GM10266 (cell line): ENCODE measurements around the gene AKNA.
"Not testable (repeated sequence)": the region's sequence is repeated elsewhere in the genome, so short reads cannot be mapped to it uniquely, and the experiment has no call there.

Experiments
- DNase-seq: peaks from one replicate; pipeline ENCODE4 v3.0.0; 2012; ENCODE audit errors: extremely low spot score
- TF ChIP-seq, protein P1 (sequence below): IDR thresholded peaks from 2 replicates; pipeline ENCODE4 v1.5.1; 2012; ENCODE audit warnings: mild to moderate bottlenecking, low read depth; ENCODE audit not compliant: control insufficient read depth, insufficient read depth; ENCODE audit errors: missing control alignments

Gene AKNA

DNA sequence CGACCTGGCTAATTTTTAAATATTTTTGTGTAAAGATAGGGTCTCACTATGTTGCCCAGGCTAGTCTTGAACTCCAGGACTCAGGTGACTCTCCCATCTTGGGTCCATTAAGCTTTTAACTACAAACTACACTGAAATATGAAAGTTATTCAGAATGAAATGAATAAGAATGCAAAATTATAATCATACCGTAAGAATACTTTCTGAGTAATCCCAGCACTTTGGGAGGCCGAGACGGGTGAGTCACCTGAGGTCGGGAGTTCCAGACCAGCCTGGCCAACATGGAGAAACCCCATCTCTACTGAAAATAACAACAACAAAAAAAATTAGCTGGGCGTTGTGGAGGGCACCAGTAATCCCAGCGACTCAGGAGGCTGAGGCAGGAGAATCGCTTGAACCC lies 66.0 kb downstream of the AKNA start:
- TF ChIP-seq, protein P1, sequence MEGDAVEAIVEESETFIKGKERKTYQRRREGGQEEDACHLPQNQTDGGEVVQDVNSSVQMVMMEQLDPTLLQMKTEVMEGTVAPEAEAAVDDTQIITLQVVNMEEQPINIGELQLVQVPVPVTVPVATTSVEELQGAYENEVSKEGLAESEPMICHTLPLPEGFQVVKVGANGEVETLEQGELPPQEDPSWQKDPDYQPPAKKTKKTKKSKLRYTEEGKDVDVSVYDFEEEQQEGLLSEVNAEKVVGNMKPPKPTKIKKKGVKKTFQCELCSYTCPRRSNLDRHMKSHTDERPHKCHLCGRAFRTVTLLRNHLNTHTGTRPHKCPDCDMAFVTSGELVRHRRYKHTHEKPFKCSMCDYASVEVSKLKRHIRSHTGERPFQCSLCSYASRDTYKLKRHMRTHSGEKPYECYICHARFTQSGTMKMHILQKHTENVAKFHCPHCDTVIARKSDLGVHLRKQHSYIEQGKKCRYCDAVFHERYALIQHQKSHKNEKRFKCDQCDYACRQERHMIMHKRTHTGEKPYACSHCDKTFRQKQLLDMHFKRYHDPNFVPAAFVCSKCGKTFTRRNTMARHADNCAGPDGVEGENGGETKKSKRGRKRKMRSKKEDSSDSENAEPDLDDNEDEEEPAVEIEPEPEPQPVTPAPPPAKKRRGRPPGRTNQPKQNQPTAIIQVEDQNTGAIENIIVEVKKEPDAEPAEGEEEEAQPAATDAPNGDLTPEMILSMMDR: no peak
- DNase-seq: no peak

DNA sequence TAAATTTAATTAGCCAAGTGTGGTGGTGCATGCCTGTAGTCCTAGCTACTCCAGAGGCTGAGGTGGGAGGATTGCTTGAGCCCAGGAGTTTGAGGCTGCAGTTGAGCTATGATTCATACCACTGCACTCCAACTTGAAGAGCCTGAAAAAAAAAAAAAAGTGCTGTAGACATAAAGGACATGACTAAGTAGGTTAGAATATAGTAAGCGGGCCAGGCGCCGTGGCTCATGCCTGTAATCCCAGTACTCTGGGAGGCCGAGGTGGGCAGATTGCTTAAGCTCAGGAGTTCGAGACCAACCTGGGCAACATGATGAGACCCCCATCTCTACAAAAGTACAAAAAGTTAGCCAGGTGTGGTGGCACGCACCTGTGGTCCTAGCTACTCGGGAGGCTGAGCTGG lies 67.1 kb downstream of the AKNA start:
- DNase-seq: not testable (repeated sequence)

DNA sequence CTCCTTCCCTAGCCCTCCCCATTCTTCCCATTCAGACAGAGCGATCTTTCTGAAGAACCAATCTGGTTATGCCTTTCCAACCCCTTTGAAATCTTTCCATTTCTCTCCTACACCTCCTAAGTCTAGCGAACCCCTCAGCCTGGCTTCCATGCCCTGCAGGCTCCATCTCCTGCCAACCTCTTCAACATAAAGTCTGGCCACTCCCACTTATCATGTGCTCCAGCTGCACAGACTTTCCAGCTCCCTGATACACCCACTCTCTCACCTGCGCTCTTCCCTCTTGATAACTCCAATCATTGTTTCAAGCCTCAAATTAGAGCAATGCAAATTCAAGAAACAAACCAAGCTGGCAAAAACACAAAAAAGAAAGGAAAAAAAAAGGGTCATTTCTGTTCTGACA lies 68.6 kb downstream of the AKNA start:
- no peak for DNase-seq
- TF ChIP-seq, protein P1: no peak

DNA sequence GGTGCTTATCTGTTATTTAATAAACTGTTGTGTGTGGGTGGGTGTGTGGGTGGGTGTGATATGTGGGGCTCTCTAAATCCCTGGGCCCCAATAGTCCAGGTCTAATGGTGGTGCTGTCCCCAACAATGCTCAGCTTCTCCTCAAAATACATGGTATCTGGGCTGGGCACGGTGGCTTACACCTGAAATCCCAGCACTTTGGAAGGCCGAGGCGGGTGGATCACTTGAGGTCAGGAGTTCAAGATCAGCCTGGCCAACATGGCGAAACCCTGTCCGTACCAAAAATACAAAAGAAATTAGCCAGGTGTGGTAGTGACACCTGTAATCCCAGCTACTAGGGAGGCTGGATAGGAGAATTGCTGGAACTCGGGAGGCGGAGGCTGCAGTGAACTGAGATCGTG lies 69.4 kb downstream of the AKNA start:
- TF ChIP-seq, protein P1: no peak
- DNase-seq: no peak

DNA sequence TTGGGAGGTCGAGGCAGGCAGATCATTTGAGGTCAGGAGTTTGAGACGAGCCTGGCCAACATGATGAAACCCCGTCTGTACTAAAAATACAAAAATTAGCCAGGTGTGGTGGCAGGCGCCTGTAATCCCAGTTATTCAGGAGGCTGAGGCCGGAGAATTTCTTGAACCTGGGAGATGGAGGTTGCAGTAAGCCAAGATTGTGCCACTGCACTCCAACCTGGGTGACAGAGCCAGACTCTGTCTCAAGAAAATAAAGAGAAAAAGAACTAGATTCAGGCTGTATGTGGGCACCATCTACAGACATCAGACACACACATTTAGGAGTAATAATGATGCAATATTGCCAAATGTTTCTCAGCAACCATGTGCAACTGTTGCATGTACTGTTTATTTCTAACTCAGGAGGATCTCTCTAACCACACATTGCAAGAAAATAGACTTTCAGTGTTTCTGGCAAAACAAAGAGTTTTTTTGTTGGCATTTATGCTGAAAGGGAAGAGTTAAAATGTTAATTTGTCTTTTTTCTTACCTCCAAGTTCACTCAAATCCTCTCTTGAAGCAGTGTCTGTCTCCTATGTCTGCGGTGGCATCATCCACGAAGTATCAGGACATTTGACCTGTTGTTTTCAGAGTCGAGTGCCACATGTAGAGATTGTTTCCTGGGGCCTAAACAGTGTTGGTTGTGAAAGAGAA lies 70.0 kb downstream of the AKNA start:
- TF ChIP-seq, protein P1: no peak
- DNase-seq: no peak

DNA sequence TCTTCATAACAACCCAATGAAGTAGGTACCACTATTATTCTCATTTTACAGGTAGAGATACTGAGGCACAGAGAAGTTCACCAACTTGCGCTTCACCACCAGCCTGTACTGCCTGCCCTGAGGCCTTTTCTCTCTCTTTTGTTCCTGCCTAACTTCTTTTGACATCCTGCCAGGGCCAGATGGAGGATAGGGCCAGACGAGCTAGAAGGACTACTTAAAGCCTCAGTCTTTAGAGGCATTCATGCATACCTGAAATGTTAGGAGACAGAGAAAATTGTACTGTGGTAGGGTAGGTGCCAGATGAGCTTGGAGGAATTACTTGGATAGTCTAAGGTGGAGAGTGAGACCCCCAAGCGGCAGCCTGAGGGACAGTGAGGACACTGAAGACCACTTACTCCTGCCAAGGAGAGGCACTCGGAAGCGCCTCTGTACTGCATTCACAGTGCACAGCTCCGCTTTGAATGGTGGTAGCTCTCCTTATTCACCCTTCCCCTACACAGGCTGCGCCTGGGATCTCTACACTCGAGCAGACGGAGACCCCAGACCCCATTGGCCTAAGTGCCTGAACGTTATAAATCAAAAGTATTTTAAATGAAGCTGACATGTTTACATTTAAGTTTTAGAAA lies 71.1 kb downstream of the AKNA start:
- DNase-seq: no peak

DNA sequence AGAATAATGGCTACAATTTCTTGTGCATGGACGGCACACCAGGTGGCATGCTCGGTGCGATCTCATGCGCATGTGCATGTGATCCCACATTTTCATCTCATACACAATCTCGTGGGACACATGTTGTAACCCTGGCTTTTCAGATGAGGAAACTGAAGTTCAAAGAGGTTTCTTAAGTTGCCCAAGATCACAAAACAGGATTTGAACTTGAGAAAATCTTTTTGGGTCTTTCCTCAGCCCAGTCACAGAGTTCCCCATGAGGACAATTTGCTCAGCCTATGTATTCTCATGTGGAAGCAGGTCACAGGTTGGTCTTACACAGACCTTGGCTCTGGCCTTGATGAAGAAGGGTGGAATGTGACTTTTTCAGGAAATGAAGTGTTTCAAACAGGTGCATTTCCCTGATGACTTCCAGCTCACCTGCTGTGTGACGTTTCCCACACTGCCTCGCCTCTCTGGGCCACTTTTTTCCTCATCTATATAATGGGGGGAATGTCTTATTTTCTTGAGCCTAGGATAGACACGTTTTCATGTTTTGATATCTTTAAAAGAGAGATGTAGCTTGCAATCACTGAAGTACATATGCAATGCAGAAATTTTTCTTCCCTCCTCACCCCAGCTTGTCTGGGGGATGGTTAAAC lies 71.9 kb downstream of the AKNA start:
- TF ChIP-seq, protein P1: no peak
- DNase-seq: no peak

More for the DNA sequence above, 71.1 kb downstream of the AKNA start:
- TF ChIP-seq, protein P1: no peak
